ENCODE measurements around the gene AK5.

GRCh38 chr1:77467021-77467595, 185.3 kb downstream of the AK5 start:
- TF ChIP-seq CTCF (IDR thresholded peaks at IDR 0.05), result no peak
- TF ChIP-seq POLR2A (IDR thresholded peaks at IDR 0.05), result no peak

Measured in tibial nerve (tissue), 3 donors.